Endothelial cell of umbilical vein (primary cell): Measurements from ENCODE around the gene SCGB1D1. TPM values are rescaled to one million over a fixed set of nuclear protein-coding genes. Genes with fewer than 3 reads are reported as not detected.

Experiments used
- BruUV-seq: library from RNA; stranded (reverse); fragments of 400-500 nt; replicated peaks from 2 replicates; lab custom pipeline; 2021; lab: Mats Ljungman, UMichigan
- CTCF ChIA-PET: fragments of 300-600, 350-600 bp; sonication (Branson Sonifier 250); formaldehyde crosslinking; loops from one replicate; lab custom pipeline; 2021; ENCODE audit warnings: antibody characterized with exemption, inconsistent platforms; lab: Charles Lee
- POLR2A ChIA-PET: fragments of 300-600, 350-600 bp; sonication (Branson Sonifier 250); formaldehyde crosslinking; loops from one replicate; lab custom pipeline; 2021; ENCODE audit warnings: antibody characterized with exemption, inconsistent platforms; lab: Charles Lee
- DNase-seq: peaks from one replicate; pipeline ENCODE4 v3.0.0-alpha.2; 2011; ENCODE audit warnings: low read depth, low spot score
- FAIRE-seq: peaks from 2 replicates; lab custom pipeline; 2011; peaks lifted over from hg19 to GRCh38; lab: Jason Lieb, UNC
- H2AFZ ChIP-seq: 2 replicates; pipeline ENCODE4 v1.6.0; 2012; ENCODE audit warnings: low read depth, low read length, control low read depth, inconsistent platforms
- H3K27ac ChIP-seq: 2 replicates; pipeline ENCODE4 v1.5.1; 2011; ENCODE audit warnings: low read depth, mild to moderate bottlenecking, control low read depth, low read length, moderate library complexity; ENCODE audit not compliant: insufficient read depth
- H3K27me3 ChIP-seq, 2 experiments: 2 replicates each; pipeline versions ENCODE4 v1.6.0 to v1.6.1; 2011; ENCODE audit warnings: low read length in 2 of 2, mixed read lengths in 1 of 2; ENCODE audit not compliant: control insufficient read depth in 2 of 2, insufficient read depth in 2 of 2
- H3K36me3 ChIP-seq, 2 experiments: 2 replicates in 1 of 2; 3 replicates in 1 of 2; pipeline ENCODE4 v1.5.1; 2011; ENCODE audit warnings: low read length in 2 of 2, mild to moderate bottlenecking in 1 of 2, moderate library complexity in 1 of 2; ENCODE audit not compliant: control insufficient read depth in 2 of 2, insufficient read depth in 2 of 2; ENCODE audit errors: extremely low read depth in 1 of 2
- H3K4me1 ChIP-seq: 3 replicates; pipeline ENCODE4 v1.5.1; 2011; ENCODE audit warnings: mild to moderate bottlenecking, low read length; ENCODE audit not compliant: control insufficient read depth, insufficient read depth; ENCODE audit errors: extremely low read depth
- H3K4me2 ChIP-seq: 2 replicates; pipeline ENCODE4 v1.6.1; 2011; ENCODE audit warnings: low read length, control low read depth, mixed read lengths; ENCODE audit not compliant: insufficient read depth
- H3K4me3 ChIP-seq, 3 experiments: fragments of 200-600 bp in 1 of 3; sonication (generic), shearing (Covaris generic) in 1 of 3; replicated peaks in 1 of 3; 2 replicates each; pipeline ENCODE4 v1.5.1; 2011 to 2016; ENCODE audit warnings: control low read depth in 3 of 3, low read length in 3 of 3, mild to moderate bottlenecking in 2 of 3, inconsistent platforms in 1 of 3, low read depth in 1 of 3, moderate library complexity in 1 of 3; ENCODE audit not compliant: insufficient read depth in 1 of 3
- H3K79me2 ChIP-seq: 2 replicates; pipeline ENCODE4 v1.6.0; 2012; ENCODE audit warnings: low read length, inconsistent platforms; ENCODE audit not compliant: control insufficient read depth, insufficient read depth
- H3K9ac ChIP-seq: replicated peaks from 2 replicates; pipeline ENCODE3; 2011; ENCODE audit warnings: low read length, control low read depth; ENCODE audit not compliant: insufficient read depth; ENCODE audit errors: extremely low read depth
- H3K9me1 ChIP-seq: replicated peaks from 3 replicates; pipeline ENCODE4 v1.6.0; 2011; ENCODE audit warnings: mild to moderate bottlenecking, low read length; ENCODE audit not compliant: control insufficient read depth, insufficient read depth; ENCODE audit errors: extremely low read depth
- H3K9me3 ChIP-seq: replicated peaks from 2 replicates; pipeline ENCODE4 v1.5.1; 2012; ENCODE audit warnings: low read length, inconsistent platforms; ENCODE audit not compliant: control insufficient read depth, insufficient read depth
- H4K20me1 ChIP-seq: replicated peaks from 2 replicates; pipeline ENCODE3; 2011; ENCODE audit warnings: mild to moderate bottlenecking, low read length; ENCODE audit not compliant: control insufficient read depth, insufficient read depth; ENCODE audit errors: extremely low read depth
- EZH2 ChIP-seq: IDR thresholded peaks from 2 replicates; pipeline ENCODE4 v1.6.1; 2012; ENCODE audit warnings: borderline replicate concordance, low read depth, mild to moderate bottlenecking, moderate library complexity, low read length, inconsistent platforms; ENCODE audit not compliant: severe bottlenecking
- FOS ChIP-seq: IDR thresholded peaks from 2 replicates; pipeline ENCODE4 v1.6.1; 2011; ENCODE audit warnings: mild to moderate bottlenecking, low read length, moderate library complexity, borderline replicate concordance; ENCODE audit not compliant: insufficient read depth
- GATA2 ChIP-seq: IDR thresholded peaks from 2 replicates; pipeline ENCODE4 v1.7.0; 2011; ENCODE audit warnings: low read depth, mild to moderate bottlenecking, moderate library complexity, mixed read lengths, low read length; ENCODE audit not compliant: insufficient read length, insufficient read depth
- JUN ChIP-seq: IDR thresholded peaks from 2 replicates; pipeline ENCODE4 v1.6.1; 2011; ENCODE audit warnings: borderline replicate concordance, low read depth; ENCODE audit not compliant: insufficient read length, insufficient read depth
- MYC ChIP-seq: IDR thresholded peaks from one replicate; pipeline ENCODE4 v1.6.1; 2011; ENCODE audit warnings: mild to moderate bottlenecking, low read depth, low read length
- POLR2A ChIP-seq: IDR thresholded peaks from 2 replicates; pipeline ENCODE4 v1.6.1; 2012; ENCODE audit warnings: low read depth, mild to moderate bottlenecking, control low read depth, low read length
- POLR2AphosphoS5 ChIP-seq: IDR thresholded peaks from 2 replicates; pipeline ENCODE4 v1.6.1; 2012; ENCODE audit warnings: low read depth, mild to moderate bottlenecking, control low read depth, low read length, moderate library complexity; ENCODE audit not compliant: insufficient read depth
- dilution Hi-C: fragments of 300-500 bp; cut with MboI; formaldehyde crosslinking; loops from one replicate; pipeline ENCODE4 v1.15.0; 2019; ENCODE audit warnings: low sequenced_read_pairs; ENCODE audit not compliant: extremely low pct_ligation_motif_present
- intact Hi-C: fragments of 100-400 bp; cut with micrococcal nuclease; formaldehyde crosslinking; loops from one replicate; pipeline ENCODE4 v1.10.0; 2022
- polyA plus RNA-seq, 4 experiments: library from polyadenylated mRNA; depleted of rRNA in 3 of 4; stranded (reverse) in 3 of 4; unstranded in 1 of 4; fragments of >200 nt; gene quantifications; 2 replicates each; pipeline versions ENCODE4 v1.2.1 to v1.2.3, GENCODE V29; 2011 to 2012; ENCODE audit warnings: missing spikeins in 1 of 4
- total RNA-seq: library from RNA; stranded (reverse); gene quantifications from 2 replicates; pipeline ENCODE4 v1.2.3, GENCODE V29; 2021
- TF ChIP-seq, protein P1 (sequence below), 2 donors: IDR thresholded peaks; 1 replicate in 1 of 2; 2 replicates in 1 of 2; pipeline ENCODE4 v1.5.1; 2011; ENCODE audit warnings: low read length in 2 of 2, mild to moderate bottlenecking in 2 of 2, moderate library complexity in 2 of 2, control low read depth in 1 of 2, inconsistent platforms in 1 of 2, low read depth in 1 of 2; ENCODE audit not compliant: insufficient read depth in 1 of 2; ENCODE audit errors: extremely low read depth in 1 of 2
- TF ChIP-seq, protein P2 (sequence below): IDR thresholded peaks from 2 replicates; pipeline ENCODE4 v1.6.1; 2011; ENCODE audit not compliant: insufficient read depth, insufficient read length

Gene SCGB1D1
- total and polyA plus RNA-seq, 2 donors (not counting 3 experiments of a cell fraction or from before 2014, with no cell fraction given), result not detected

DNA sequence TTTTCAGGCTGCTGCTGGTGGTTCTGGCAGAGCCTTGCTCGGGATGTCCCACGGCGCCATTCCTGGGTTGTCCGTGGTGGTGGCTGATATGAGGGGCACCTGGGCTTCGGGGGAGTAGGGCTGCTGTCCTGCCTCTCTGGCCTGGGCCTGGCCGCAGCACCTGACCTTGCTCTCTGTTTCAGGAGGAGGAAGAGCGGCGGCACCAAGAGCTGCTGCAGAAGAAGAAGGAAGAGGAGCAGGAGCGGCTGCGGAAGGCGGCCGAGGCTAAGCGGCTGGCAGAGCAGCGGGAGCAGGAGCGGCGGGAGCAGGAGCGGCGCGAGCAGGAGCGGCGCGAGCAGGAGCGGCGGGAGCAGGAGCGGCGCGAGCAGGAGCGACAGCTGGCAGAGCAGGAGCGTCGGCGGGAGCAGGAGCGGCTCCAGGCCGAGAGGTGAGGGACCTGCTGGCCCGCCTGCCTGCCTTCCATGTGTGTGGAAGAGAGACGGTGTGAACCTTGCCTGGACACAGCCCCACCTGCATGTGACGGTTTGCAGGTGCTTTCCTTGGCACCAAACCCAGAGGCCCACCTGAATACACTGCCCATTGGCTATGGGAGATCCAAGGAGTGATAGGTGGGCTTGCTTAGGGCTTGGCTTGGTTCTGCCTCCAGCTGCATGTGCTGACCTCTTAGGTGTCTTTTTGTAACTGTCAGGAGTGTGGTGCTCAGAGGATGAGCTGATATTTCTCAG is 43.4 kb upstream of the SCGB1D1 start:
- Histone ChIP-seq H3K36me3 (peaks cover 23 to 50% of the 10 kb centered on the region in 2 experiments), H4K20me1 (no peaks in the 10 kb centered on the region), H3K4me1 (peaks cover 3% of the 10 kb centered on the region), H3K9ac (no peak overlapping the region), H3K27me3 (no peaks in the 10 kb centered on the region), H3K9me1 (no peaks in the 10 kb centered on the region), H3K4me3 (no peak overlapping the region), H3K79me2 (no peaks in the 10 kb centered on the region), H3K4me2 (no peak overlapping the region), H3K27ac (no peak overlapping the region), H3K9me3 (no peaks in the 10 kb centered on the region), H2AFZ (no peak overlapping the region)
- dilution Hi-C loops (no loop called here), intact Hi-C loops (no loop called here)
- TF ChIP-seq, protein P1, sequence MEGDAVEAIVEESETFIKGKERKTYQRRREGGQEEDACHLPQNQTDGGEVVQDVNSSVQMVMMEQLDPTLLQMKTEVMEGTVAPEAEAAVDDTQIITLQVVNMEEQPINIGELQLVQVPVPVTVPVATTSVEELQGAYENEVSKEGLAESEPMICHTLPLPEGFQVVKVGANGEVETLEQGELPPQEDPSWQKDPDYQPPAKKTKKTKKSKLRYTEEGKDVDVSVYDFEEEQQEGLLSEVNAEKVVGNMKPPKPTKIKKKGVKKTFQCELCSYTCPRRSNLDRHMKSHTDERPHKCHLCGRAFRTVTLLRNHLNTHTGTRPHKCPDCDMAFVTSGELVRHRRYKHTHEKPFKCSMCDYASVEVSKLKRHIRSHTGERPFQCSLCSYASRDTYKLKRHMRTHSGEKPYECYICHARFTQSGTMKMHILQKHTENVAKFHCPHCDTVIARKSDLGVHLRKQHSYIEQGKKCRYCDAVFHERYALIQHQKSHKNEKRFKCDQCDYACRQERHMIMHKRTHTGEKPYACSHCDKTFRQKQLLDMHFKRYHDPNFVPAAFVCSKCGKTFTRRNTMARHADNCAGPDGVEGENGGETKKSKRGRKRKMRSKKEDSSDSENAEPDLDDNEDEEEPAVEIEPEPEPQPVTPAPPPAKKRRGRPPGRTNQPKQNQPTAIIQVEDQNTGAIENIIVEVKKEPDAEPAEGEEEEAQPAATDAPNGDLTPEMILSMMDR (IDR thresholded peaks at IDR 0.05; ENCODE audit: extremely low read depth in 1 of 2, insufficient read depth in 1 of 2, low read depth in 1 of 2, low read length in 2 of 2), result no peak
- TF ChIP-seq POLR2A (no peak), GATA2 (no peak), JUN (no peak), POLR2AphosphoS5 (no peak), EZH2 (no peak), MYC (no peak), FOS (no peak)
- TF ChIP-seq, protein P2, sequence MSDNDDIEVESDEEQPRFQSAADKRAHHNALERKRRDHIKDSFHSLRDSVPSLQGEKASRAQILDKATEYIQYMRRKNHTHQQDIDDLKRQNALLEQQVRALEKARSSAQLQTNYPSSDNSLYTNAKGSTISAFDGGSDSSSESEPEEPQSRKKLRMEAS, result no peak
- ChIA-PET POLR2A (no interaction called here), CTCF (interaction anchor here (1.6 to 2.1 kb wide), 2 partner anchors 11 to 38 kb away, joined by 4 to 5 read pairs; no protein-coding TSS in a partner anchor)
- BruUV-seq, result no TSS peak
- no peak for FAIRE-seq
- DNase-seq, result no peak
